K562 (cell line): Measurements from ENCODE around the gene GPR37L1. TPM values are rescaled to one million over a fixed set of nuclear protein-coding genes. Genes with fewer than 3 reads are reported as not detected.
A peak's percentile ranks its signal among the peaks of the same experiment; 100 is the strongest.

Source experiments
- ARID3A ChIP-seq: IDR thresholded peaks from 2 replicates; pipeline ENCODE4 v1.6.1; 2012; ENCODE audit warnings: low read depth, low read length, improper control_type of control experiment, borderline replicate concordance
- CBX5 ChIP-seq: IDR thresholded peaks from 2 replicates; pipeline ENCODE4 v1.6.1; 2014; ENCODE audit warnings: low read depth, borderline replicate concordance
- E2F3 ChIP-seq: fragments of 250-450 bp; sonication (Bioruptor Pico); IDR thresholded peaks from 2 replicates; pipeline ENCODE4 v1.4.0; 2020; ENCODE audit warnings: mild to moderate bottlenecking
- ESRRA ChIP-seq: fragments of 450-650 bp; IDR thresholded peaks from 2 replicates; pipeline ENCODE4 v1.6.1; 2014; ENCODE audit warnings: low read depth, mild to moderate bottlenecking, moderate library complexity, borderline replicate concordance
- HMG20B ChIP-seq: fragments of 250-450 bp; sonication (Bioruptor Pico); IDR thresholded peaks from 2 replicates; pipeline ENCODE4 v1.5.0; 2021; ENCODE audit warnings: mild to moderate bottlenecking
- MXI1 ChIP-seq: IDR thresholded peaks from 2 replicates; pipeline ENCODE4 v1.6.1; 2011; ENCODE audit warnings: low read depth, mild to moderate bottlenecking, improper control_type of control experiment, low read length
- NCOA1 ChIP-seq: fragments of 450-650 bp; IDR thresholded peaks from 2 replicates; pipeline ENCODE4 v1.6.1; 2016; ENCODE audit warnings: low read depth
- NR2F6 ChIP-seq: fragments of 450-650 bp; formaldehyde crosslinking; IDR thresholded peaks from 2 replicates; pipeline ENCODE4 v1.4.0; 2020; ENCODE audit warnings: mild to moderate bottlenecking
- PML ChIP-seq: IDR thresholded peaks from 2 replicates; pipeline ENCODE4 v1.6.1; 2012; ENCODE audit warnings: low read length, inconsistent platforms
- SAP30 ChIP-seq: fragments of 200-600 bp; sonication (generic); IDR thresholded peaks from 2 replicates; pipeline ENCODE4 v1.6.1; 2012; ENCODE audit warnings: borderline replicate concordance, low read depth, mild to moderate bottlenecking, moderate library complexity, low read length, control low read depth, inconsistent platforms; ENCODE audit not compliant: insufficient read depth, poor library complexity, severe bottlenecking
- ZNF316 ChIP-seq: fragments of 450-650 bp; IDR thresholded peaks from 2 replicates; pipeline ENCODE4 v1.6.1; 2016
- ZNF318 ChIP-seq, 2 experiments: fragments of 450-650 bp; IDR thresholded peaks; 2 replicates each; pipeline ENCODE4 v1.6.1; 2016; ENCODE audit warnings: mild to moderate bottlenecking in 2 of 2, borderline replicate concordance in 1 of 2, low read depth in 1 of 2, moderate library complexity in 1 of 2
- polyA plus RNA-seq, 8 experiments: library from polyadenylated mRNA; depleted of rRNA in 4 of 8; stranded (reverse) in 5 of 8; unstranded in 3 of 8; fragments of >200 nt; fragmentation: Nextera tagmentation in 2 of 8; fragmentation: Illumina TruSeq in 1 of 8; extraction: Ambion mirVana in 2 of 8; extraction: Trizol in 1 of 8; gene quantifications; 2 replicates each; pipeline versions ENCODE4 v1.2.1 to v1.2.3, GENCODE V29; 2011 to 2014; ENCODE audit warnings: inconsistent platforms in 1 of 8, missing spikeins in 1 of 8
- total RNA-seq, 7 experiments: library from RNA; depleted of rRNA in 6 of 7; stranded (reverse); fragments of >200 nt in 6 of 7; fragmentation: Illumina TruSeq in 2 of 7; extraction: Trizol in 2 of 7; gene quantifications; 2 replicates each; pipeline versions ENCODE4 v1.2.1 to v1.2.3, GENCODE V29; 2011 to 2021; ENCODE audit warnings: low replicate concordance in 1 of 7
- TF ChIP-seq, protein P1 (sequence below): fragments of 250-450 bp; sonication (Bioruptor Pico); IDR thresholded peaks from 2 replicates; pipeline ENCODE4 v1.4.0; 2020; ENCODE audit warnings: borderline replicate concordance
- TF ChIP-seq, protein P2 (sequence below), 2 experiments: IDR thresholded peaks; 2 replicates each; pipeline ENCODE4 v1.6.1; 2012; ENCODE audit warnings: improper control_type of control experiment in 2 of 2, low read depth in 2 of 2, low read length in 2 of 2, borderline replicate concordance in 1 of 2

GPR37L1 gene
- total and polyA plus RNA-seq, 9 of the 15 experiments (the other 6 are each of a cell fraction or from before 2014, with no cell fraction given) = not detected

DNA sequence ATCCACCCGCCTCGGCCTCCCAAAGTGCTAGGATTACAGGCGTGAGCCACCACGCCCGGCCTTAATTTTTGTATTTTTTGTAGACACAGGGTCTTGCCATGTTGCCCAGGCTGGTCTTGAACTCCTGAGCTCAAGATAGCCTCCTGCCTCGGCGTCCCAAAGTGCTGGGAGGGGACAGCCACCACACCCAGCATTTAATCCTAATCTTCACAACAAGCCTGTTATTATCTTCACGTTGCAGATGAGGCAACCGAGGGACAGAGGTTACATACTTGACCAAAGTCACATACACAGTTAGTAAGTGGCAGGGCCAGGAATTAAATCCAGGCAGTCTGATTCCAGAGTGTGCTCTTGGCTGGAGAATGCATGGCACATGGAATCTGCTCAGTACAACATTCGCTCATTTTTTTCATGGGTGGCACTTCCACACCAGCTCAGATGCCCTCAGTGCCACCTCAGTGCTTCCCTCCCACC, 4.8 kb upstream of the GPR37L1 start (continued):
- TF ChIP-seq SAP30 (no peak), ESRRA (peak; percentile 69), ZNF316 (no peak), ARID3A (peak; percentile 60; the same call in 1 of the 2 replicates), CBX5 (no peak), MXI1 (no peak), NR2F6 (CRISPR knock-in tag) (no peak), NCOA1 (no peak), PML (peak; percentile 72), ZNF318 (IDR thresholded peaks at IDR 0.05; ENCODE audit: borderline replicate concordance in 1 of 2, low read depth in 1 of 2) (no peak), HMG20B (no peak), E2F3 (no peak)
- TF ChIP-seq, protein P1, sequence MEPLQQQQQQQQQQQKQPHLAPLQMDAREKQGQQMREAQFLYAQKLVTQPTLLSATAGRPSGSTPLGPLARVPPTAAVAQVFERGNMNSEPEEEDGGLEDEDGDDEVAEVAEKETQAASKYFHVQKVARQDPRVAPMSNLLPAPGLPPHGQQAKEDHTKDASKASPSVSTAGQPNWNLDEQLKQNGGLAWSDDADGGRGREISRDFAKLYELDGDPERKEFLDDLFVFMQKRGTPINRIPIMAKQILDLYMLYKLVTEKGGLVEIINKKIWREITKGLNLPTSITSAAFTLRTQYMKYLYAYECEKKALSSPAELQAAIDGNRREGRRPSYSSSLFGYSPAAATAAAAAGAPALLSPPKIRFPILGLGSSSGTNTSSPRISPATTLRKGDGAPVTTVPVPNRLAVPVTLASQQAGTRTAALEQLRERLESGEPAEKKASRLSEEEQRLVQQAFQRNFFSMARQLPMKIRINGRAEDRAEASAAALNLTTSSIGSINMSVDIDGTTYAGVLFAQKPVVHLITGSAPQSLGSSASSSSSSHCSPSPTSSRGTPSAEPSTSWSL (CRISPR knock-in tag) = no peak
- TF ChIP-seq, protein P2, sequence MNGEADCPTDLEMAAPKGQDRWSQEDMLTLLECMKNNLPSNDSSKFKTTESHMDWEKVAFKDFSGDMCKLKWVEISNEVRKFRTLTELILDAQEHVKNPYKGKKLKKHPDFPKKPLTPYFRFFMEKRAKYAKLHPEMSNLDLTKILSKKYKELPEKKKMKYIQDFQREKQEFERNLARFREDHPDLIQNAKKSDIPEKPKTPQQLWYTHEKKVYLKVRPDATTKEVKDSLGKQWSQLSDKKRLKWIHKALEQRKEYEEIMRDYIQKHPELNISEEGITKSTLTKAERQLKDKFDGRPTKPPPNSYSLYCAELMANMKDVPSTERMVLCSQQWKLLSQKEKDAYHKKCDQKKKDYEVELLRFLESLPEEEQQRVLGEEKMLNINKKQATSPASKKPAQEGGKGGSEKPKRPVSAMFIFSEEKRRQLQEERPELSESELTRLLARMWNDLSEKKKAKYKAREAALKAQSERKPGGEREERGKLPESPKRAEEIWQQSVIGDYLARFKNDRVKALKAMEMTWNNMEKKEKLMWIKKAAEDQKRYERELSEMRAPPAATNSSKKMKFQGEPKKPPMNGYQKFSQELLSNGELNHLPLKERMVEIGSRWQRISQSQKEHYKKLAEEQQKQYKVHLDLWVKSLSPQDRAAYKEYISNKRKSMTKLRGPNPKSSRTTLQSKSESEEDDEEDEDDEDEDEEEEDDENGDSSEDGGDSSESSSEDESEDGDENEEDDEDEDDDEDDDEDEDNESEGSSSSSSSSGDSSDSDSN (IDR thresholded peaks at IDR 0.05; ENCODE audit: borderline replicate concordance in 1 of 2, low read depth in 2 of 2, low read length in 2 of 2) = no peak
